NOMO-1 treated with dmso at 0.1 percent for 144 hours (cell line): ENCODE measurements around the gene WDTC1.
A peak's percentile ranks its signal among the peaks of the same experiment; 100 is the strongest.

Experiments used
- DNase-seq: peaks from one replicate; lab custom pipeline; 2025; ENCODE audit not compliant: unreplicated experiment; lab: John Stamatoyannopoulos, UW

The WDTC1 gene

DNA sequence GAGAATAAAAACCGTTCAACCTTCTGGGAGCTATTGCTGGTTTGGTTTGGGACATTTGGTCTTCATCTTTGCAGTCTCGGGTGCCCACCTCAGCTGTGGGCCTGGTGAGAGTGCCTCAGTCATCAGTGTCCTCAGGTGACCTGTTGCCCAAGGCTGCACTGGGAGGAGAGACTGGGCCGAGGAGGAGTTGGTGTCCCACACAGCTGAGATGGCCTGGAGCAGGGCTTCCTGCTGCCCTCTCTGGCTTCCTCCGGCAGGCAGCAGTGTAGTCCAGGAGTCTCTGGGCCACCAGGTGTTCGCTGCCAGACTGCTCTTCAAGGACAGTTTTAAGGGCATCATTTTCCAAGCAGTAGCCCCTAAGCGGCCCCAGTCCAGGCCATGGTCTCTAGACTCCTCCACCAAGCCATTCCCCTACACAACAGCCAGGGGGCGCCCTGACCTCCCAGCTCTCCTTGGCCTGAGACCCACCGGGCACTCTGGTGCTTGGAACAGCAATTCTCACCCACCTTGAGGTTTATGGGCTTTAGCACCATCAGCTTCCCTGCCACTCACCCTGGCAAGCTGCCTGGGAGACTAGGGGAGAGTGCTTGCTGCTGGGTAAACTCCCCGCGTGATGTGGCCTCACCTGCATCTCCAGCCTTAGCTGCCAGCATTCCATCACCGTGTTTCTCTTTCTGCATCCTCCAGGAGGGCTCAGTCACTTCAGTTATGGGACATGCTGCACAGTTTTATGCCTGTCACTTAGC lies 98.3 kb downstream of the WDTC1 start:
- DNase-seq: no peak

DNA sequence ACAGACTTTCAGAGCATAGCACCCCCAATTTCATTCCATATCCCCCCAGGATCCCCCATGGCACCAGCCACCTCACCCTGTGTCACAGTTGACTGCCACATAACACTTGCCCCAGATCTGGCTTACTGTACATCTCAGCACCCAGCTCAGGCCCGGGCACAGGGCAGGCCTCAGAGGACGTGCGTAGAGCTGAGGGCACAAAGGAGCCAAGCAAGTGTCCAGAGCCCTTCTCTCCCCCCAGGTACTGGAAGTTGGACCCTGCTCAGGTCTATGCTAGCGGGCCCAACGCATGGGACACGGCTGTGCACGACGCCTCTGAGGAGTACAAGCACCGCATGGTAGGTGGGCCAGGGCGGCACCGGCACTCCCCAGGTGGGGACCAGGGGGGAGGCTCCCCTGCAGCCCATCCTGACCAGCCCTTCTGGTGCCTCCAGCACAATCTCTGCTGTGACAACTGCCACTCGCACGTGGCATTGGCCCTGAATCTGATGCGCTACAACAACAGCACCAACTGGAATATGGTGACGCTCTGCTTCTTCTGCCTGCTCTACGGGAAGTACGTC lies 99.4 kb downstream of the WDTC1 start:
- DNase-seq: no peak

DNA sequence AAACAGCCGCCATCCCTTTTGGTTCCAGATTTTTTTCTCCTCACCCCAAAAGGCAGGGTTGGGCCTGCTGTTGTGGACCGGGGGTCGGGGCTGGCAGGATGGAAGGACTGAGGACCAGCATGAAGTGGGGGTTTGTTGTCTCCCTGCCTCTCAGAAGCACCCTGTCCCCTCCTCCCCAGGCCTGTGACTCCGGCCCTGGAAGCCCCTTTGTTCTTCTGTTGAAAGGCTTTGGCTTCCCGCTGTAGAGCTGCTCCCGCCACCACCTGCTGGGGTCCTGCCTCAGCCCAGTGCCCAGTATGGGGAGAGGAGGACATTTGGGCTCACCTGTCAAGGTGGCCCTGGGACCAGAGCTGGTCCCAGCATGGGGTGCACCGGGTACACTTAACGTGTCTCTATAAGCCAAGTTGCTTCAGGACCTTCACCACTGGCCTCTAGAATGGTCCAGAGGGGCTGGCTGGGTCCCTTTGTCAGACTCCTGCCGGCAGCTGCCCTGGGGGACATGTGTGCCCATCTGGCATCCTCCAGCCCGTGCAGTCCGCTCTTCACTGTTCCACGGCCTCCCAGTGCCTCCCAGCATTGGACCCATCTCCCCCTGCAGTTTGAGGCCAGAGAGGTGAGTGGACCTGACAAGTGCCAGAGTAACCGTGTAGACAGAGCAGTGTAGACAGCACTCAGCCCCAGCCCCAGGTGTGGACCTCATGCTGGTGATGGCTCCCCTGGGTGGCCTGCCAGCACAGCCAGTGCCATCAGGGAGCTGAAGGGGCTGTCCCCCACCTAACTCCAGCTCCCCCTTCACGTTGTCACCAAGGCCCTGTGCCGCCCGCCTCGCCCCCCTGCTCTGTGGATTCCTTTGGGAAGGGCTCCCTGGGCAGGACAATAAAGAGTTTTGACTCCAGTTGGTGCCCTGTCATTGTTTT lies 101.3 kb downstream of the WDTC1 start:
- DNase-seq: no peak

DNA sequence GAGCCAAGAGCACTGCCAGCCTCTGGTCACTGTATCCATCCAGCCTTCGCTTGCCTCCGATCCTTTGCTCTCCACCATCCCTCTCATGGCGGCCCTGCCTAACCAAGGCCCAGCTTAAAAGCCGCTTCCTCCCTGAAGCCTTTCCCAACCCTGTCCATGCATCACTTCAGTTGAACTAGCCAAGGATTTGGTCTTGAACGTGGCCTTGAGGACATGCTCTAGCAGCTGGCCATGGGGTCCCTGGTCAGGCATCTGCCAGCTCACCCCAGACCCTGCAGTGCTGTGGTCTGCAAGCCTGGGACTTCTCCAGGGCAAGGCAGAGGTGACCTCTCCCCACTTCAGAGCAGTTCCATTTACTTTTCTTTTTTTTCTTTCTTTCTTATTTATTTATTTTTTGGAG lies 102.3 kb downstream of the WDTC1 start:
- DNase-seq: no peak

DNA sequence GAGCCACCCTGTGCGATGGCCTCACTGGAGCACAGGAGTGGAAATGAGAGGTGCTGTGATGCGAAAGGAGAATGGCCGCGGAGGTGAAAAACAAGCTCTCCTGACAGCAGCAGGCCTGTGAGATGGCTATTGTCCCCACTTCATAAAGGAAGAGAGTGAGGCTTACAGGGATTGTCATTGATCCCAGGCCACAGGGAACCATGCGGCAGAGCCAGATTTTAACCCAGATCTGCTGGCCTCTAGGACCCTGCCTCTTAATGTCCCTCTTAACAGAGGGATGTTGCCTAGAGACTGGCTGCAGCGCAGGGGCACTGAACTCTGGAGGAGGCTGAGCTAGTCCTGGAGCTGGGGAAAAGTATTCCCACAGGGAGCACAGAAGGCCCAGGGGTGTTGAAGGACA lies 104.3 kb downstream of the WDTC1 start:
- no peak for DNase-seq

DNA sequence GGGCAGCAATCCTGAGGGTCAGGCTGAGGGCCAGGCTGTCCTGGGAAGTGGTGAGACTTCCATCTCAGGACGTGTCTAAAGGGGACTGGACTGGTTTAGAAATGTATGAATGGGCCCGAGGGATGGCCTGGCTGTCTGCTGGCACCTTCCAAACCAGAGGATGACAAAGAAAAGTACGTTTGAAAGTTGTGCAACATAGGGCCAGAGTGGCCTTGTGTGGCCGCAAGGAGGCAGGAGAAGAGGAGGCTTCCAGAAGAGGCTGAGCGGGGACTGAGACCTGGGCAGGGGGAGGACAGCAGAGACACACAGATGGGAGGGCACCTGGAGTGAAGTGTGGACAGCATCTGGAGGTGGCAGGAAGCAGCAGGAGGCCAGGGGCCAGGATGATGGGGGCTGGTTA lies 104.8 kb downstream of the WDTC1 start:
- peak; percentile 38 for DNase-seq

DNA sequence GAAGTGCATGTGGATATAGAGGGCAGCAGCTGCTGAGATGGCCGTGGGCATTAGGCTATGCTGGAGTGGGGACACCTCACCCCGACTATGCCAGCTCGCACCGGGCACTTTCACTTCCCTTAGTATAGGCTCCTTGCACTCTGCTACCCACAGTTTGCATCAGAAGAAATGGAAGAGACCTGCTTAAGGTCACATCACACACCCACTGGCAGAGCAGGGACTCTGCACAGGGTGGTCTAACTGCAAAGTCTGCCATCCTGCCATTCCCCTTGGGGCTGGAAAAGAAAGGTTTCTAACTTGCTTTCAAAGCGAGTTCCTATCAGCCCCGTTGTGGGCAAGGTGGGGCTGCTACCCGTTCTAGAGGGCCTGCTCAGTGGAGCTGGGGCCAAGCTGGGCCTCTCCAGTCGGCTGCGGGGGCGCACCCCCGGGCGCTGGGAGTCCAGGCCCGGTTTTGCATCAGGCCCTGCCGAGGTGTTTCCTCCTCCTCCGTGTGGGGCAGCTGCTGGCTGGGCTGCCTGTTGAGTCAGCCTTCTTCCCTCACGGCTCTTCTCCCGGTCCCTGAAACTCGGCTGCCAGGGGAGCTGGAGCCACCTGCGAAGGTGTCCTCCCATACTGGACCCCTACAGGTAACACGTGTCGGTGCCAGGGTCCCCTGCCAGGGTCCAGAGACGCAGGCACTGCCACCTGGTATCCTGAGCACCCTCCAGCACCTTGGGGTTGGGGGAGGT lies 107.3 kb downstream of the WDTC1 start, which contains the start of gene SYTL1:
Gene SYTL1, plus strand, starts transcription at position 498 of the 728 bp plus-strand sequence. CDS start 3,313 bp downstream, outside the sequence.
- DNase-seq: peak; percentile 82

DNA sequence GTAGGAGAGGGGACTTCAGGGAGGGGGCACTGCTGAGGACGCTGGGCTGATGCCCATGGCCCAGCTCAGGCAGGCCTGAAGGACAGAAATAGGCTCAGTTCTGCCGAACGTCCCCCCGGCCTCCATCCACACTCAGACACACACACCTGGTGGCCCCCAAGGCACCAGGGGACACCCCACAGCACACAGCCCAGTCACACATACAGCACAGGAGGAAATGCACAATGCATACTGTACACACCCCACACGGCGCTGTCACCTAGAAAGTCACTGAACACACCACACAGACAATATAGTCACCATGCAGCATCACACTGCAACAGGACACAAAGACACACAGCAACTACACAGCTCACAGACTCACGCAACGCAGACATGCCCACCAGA lies 108.0 kb downstream of the WDTC1 start:
- DNase-seq: peak; percentile 7

DNA sequence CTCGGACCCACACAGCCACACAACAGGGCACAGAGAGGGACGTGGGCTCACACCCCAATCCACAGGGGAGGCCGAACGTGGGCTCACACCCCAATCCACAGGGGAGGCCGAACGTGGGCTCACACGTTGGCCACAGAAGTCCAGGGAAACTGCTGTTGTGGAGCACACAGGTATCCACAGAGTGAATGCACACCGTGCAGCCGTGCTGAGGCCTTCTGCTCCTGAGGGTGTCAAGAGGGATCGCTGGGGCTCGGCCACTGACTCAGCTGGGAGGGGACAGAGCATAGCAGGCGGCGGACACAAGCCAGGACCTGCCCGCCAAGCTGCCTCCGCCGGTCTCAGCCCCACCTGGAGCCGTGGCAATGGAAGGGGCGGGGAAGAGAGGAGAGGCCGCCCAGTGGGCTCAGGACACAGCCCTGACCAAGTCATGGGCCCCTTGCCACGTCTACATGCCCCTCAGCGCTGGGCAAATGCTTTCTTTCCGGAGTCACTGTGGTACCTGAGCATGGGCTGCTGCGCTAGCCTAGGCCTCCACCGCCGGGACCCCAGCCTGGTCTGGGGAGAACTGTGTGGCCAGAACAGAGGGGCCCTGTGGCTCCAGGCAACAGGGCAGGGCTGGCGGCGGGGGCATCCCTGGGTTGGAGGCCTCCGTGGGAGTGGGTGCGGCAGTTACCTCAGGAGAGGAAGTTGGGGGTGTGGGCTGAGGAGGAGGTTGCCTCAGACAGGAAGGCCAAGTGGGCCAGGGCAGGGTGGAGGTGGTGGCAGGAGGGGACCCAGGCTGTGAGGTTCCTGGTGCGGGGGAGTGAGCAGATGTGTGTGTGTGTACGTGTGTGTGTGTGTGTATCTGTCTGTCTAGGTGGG lies 108.6 kb downstream of the WDTC1 start:
- DNase-seq: peak; percentile 89

DNA sequence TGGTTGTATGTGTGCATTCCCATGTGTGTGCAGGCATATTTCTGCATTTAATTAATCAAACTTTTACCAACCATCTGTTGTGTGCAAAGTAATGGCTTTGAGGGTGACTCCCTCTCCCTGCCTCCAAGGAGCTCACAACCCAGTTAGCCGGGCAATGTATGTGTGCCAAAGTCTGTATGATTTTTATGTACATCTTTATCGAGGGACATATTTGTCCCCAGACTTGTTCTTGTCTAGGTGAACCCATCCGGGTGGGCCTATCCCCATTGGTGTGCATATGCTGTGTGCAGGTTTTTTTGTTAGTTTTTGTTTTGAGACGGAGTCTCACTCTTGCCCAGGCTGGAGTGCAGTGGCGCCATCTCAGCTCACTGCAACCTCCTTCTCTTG lies 109.2 kb downstream of the WDTC1 start:
- DNase-seq: no peak

DNA sequence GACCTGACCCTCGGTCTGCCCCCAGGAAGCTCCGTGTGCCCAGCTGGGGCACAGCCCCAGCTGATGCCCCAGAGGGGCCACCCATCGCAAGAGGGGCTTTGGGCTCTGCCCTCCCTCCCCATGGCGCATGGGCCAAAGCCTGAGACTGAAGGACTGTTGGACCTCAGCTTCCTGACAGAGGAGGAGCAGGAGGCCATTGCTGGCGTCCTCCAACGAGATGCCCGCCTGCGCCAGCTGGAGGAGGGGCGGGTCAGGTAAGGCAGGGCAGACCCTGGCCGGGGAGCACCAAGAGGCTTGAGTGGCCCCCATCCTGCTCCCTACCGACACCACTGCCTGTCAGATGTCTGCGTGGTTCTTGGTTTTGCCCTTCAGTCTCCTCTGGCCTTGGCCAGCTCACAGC lies 110.8 kb downstream of the WDTC1 start:
- DNase-seq: no peak

DNA sequence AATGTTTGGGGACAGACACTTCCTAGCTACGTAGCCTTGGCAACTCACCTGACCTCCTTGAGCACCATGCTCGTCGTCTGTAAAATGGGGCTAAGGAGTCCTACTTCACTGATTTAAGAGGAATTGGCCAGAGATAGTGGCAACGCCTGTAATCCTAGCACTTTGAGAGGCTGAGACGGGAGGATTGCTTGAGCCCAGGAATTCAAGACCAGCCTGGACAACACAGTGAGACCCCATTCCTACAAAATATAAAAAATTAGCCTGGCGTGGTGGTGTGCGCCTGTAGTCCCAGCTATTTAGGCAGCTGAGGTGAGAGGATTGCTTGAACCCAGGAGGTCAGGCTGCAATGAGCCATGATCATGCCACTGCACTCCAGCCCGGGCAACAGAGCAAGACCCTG lies 111.9 kb downstream of the WDTC1 start:
- no peak for DNase-seq

DNA sequence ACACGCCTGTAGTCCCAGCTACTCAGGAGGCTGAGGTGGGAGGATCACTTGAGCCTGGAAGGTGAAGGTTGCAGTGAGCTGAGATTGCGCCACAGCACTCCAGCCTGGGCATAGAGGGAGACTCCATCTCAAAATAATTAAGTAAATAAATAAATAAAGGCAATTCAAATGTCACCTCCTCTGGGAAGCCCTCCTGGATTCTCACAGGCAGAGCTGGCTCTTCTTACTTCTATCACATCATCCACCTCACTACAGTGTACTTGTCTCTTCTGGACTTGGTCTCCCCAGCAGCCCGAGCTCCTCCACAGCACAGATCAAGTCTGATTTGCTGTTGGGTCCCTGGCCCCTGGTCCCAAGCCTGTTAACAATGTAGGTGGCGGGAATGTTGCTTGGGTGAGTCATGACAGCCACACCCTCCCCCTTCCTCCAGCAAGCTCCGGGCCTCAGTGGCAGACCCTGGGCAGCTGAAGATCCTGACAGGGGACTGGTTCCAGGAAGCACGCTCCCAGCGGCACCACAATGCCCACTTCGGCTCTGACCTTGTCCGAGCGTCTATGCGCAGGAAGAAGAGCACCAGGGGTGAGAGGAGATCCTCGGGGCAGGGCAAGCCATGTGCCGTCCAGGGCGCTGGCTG lies 112.7 kb downstream of the WDTC1 start:
- no peak for DNase-seq

DNA sequence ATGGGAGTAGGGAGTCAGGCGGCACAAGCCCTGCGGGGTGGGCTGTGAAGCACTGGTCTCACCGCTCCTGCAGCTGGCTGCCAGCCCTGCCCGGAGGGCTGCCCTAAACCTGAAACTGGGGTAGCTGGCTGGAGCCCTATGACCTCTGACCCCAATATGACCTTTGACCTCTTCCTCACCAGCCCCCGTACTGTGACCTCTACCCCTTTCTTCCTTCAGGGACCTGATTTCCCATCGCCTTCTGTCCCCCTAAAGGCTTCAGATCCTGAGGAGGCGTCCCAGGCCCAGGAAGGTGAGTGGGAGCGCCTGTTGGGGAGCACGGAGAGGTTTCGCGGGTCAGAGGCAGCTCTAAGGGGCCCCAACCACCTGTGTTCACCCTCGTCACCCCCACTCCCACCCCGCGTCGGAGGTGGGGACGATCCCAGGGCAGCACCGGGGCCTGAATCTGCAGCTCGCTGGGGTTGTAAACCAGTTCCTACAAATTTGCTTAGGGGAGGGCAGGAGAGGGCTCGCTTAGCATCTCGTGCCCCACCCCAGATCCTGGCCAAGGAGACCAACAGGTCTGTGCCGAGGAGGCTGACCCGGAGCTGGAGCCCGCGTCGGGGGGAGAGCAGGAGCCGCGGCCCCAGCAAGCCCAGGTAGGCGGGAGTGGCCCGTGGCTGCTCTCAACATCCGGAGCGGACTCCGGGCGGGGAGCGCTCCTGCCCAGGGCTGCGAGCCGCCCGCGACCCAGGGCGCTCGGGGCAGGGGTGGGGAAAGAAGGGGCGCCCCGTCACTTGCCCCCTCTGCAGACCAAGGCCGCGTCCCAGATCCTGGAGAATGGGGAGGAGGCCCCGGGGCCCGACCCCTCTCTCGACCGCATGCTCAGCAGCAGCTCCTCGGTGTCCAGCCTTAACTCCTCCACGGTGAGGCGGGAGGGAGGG lies 114.7 kb downstream of the WDTC1 start:
- no peak for DNase-seq

DNA sequence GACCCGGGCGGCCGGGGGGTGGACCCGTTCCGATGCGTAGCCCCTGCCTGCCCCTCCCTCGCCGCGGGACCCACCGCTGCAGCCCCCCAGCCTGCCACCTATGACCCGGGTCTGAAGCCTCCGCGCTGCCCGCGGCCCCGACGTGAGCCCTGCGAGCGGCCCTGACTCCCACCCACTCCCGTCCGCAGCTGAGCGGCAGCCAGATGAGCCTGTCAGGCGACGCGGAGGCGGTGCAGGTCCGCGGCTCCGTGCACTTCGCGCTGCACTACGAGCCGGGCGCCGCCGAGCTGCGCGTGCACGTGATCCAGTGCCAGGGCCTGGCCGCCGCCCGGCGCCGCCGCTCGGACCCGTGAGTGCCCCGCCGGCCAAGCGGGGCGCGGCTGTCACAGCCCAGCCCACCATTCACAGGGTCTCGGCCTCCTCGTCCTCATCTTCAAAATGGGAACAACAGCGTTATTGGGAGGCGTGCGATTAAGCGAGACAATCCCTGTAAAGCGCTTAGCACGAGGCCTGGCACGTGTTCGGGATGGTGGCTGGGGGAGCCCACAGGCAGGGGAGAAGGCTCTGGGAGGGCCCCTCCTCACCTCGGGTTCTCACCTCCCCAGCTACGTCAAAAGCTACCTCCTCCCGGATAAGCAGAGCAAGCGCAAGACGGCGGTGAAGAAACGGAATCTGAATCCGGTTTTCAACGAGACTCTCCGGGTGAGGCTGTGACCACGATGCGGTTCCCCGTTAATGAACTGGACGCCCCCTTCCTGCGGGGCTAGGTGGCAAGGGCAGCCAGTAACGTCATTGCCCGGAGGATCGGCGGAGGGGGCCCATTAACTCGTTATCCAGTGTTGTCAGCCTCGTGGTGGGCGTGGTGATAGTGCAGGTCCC lies 115.6 kb downstream of the WDTC1 start:
- DNase-seq: no peak

DNA sequence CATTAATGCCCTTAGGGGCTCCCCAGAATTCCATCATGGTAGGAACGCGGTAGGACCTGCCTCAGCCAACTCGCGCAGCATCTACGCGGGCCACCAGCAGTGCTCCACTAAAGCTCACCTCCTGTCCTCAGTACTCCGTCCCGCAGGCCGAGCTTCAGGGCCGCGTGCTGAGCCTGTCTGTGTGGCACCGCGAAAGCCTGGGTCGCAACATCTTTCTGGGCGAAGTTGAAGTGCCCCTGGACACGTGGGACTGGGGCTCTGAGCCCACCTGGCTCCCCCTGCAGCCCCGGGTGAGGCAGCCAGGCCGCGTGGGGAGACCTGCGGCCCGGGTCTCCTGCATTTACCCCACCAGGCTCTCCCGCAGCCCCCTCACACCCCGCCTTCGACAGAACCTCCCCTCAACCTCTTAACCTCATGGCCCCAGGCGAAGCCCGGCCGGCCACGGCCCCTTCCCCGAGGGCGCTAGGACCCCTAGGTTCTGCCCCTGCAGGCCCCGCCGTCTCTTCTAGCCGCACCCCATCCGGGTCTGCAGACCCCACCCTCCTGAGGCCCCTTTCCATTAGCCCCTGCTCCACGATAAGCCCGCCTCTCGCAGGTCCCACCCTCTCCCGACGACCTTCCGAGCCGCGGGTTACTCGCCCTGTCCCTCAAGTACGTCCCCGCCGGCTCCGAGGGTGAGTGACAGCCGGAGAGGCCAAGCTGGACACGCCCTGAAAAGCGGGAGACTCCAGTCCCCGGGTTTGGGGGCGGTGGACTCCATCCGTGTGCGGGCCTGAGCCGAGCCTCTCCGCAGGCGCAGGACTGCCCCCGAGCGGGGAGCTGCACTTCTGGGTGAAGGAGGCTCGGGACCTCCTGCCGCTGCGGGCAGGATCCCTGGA lies 116.5 kb downstream of the WDTC1 start:
- DNase-seq: no peak
